H4 (cell line): ENCODE results near the gene RAB40B. TPM values are rescaled to one million over a fixed set of nuclear protein-coding genes. Genes with fewer than 3 reads are reported as not detected.

Experiments
- DNase-seq: peaks from one replicate; pipeline ENCODE4 v3.0.0-alpha.2; 2015; ENCODE audit warnings: low spot score
- total RNA-seq: library from RNA; depleted of rRNA; stranded (reverse); fragments of >200 nt; shearing (Covaris generic); gene quantifications from 2 replicates; pipeline ENCODE4 v1.2.3, GENCODE V29; 2014; rRNA removed

RAB40B gene
- total RNA-seq, 1 experiment from 2014 or later, result 6.8 TPM

- no peak for DNase-seq
These were observed 83.1 kb downstream of the RAB40B start for GRCh38 chr17:82615084-82616020.

GRCh38 chr17:82614095-82614631 lies 84.3 kb downstream of the RAB40B start:
- no peak for DNase-seq

- DNase-seq, result no peak
These were observed 85.0 kb downstream of the RAB40B start for GRCh38 chr17:82613283-82614094.

- no peak for DNase-seq
These were observed 87.1 kb downstream of the RAB40B start for GRCh38 chr17:82611140-82612058.

- DNase-seq, result no peak
These were observed 88.8 kb downstream of the RAB40B start for GRCh38 chr17:82609655-82610054.

- DNase-seq, result no peak
These were observed 89.7 kb downstream of the RAB40B start for GRCh38 chr17:82608816-82609215.

- DNase-seq, result no peak
These were observed 92.4 kb downstream of the RAB40B start for GRCh38 chr17:82605939-82606600.

Other genes with a start within 250 kb of the RAB40B start
- 73.5 and 78.9 TPM in 2 replicates for gene CYBC1, start 247.9 kb downstream of the RAB40B start, total RNA-seq
- 71.6 and 74.3 TPM in 2 replicates for gene NARF, start 240.0 kb downstream of the RAB40B start, total RNA-seq
- 26.1 and 34.0 TPM in 2 replicates for gene FOXK2, start 179.0 kb downstream of the RAB40B start, total RNA-seq
- gene WDR45B, start 50.3 kb downstream of the RAB40B start, total RNA-seq, result 68.2 and 75.6 TPM in 2 replicates
- 22.5 and 23.1 TPM in 2 replicates for gene FN3KRP, start 18.0 kb upstream of the RAB40B start, total RNA-seq
- 0.16 TPM in 1 of 2 replicates, not detected in the other for gene FN3K, start 36.9 kb upstream of the RAB40B start, total RNA-seq
- gene TBCD, start 53.4 kb upstream of the RAB40B start, total RNA-seq, result 17.6 and 28.5 TPM in 2 replicates
- not detected in 2 replicates for gene ZNF750, start 141.3 kb upstream of the RAB40B start, total RNA-seq